Head of caudate nucleus (tissue), 42 donors: ENCODE results near the gene DST.
A peak's percentile ranks its signal among the peaks of the same experiment; 100 is the strongest.

Experiments used
- DNase-seq, 42 donors: peaks; one replicate each; pipeline versions ENCODE4 v3.0.0 to v3.0.0-alpha.2; 2020 to 2021; ENCODE audit warnings: mixed read lengths in 7 of 42
- intact Hi-C: fragments of 100-400 bp; cut with DNase I; formaldehyde crosslinking; loops from one replicate; pipeline ENCODE4 v1.15.0; 2022

The DST gene

DNA sequence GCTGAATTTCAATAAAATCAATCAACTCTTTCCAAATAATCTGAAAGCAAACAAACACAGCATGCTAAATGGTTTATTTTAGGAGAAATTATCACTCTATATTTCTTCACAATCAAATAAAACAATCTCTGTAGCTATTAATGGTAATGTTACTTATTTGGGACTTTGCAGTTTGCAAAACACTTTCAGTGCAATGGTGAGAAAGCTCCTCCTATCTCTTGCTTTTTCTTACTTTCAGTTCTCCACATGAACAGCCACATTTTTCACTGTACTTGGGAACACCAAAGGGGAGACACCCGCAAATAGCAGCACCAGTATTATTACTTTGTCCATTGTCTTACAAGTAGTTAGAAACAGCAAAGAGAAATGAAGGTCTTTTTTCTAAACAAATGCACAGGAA, 92.4 kb downstream of the DST start:
- no peak for DNase-seq
- intact Hi-C loops = no loop called here

DNA sequence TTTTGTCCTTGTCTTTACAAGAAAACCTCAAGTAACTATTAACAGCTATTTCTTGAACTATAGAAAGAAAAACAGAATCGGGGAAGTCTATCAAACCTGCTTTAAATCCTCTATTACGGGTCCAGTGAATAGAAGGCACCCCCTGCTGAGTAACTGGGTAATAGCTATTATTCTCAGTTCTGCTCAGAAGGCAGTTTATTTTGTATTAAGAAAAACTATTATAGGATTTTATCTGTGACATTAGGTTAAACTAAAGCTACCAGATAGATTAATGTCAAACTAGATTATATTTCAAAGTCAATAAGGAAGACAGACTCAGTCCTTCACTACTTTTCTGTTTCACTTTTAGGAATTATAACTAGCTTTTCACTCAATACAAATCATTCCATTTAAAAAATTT, 93.7 kb downstream of the DST start:
- DNase-seq = no peak
- intact Hi-C loops = no loop called here

DNA sequence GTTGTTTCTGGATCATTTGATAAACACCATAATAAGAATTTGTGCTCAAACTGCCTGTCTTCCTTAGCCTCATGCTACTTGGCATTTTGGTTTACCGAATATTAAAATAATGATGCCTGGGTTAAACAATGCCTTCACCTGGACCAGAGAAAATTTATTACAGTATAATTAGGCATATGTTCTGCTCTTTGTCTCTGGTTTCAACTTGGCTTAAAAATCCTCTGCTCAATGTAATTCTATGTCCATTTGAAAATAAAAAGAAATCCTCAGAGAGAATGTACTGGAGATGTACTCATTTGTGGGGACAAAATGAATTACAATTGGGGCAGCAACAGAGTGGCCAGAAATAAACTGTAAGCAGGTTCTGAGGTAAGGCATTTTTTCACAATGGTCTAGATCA, 95.0 kb downstream of the DST start:
- intact Hi-C loops = no loop called here
- DNase-seq = no peak

DNA sequence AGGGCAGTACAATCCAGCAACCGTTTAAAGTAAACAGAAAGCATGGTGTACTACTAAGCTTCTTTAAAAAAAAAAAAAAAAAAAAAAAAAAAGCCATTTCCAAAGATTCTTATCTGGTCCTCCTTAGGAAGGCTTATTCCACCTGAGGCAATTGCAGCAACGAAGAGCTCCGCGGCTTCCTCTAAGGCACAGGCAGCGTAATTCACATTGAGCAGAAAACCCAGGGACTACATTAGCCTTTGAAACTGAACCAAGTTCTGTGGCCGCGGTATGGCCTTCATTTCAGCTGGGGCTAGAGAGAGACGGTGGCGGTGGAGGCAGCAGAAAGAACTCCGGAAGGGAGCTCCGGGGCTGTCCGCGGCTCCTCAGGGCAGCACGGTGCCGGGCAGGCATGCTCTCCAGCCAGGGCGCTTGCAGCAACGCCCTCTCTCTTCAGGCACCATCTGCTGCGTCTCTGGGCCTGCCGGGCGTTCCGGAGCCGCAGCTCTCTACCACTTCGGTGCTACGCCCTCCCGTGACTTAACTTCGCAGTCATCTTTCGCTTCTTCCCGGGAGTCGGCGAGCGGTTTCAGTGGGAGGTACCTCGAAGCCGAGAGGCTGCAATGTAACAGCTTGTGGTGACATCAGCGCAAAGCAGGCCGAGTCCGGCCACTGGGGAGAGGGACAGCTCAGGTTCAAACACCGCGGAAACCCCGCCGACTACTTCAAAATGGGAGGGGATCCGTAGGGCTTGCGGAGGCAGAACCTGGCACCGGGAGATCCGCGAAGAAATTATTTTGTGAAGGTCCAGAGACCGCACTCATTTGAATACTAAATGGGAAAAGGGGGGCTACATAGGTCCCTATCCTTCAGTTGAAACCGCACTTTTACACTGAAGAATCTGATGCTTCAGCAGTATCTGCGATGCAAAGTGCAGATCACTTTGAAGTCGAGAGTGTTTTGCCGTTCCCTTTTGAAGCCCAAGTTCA, 100.0 kb downstream of the DST start:
- DNase-seq = peak; percentile 68 to 94 (median 84)
- intact Hi-C loops = no loop called here

DNA sequence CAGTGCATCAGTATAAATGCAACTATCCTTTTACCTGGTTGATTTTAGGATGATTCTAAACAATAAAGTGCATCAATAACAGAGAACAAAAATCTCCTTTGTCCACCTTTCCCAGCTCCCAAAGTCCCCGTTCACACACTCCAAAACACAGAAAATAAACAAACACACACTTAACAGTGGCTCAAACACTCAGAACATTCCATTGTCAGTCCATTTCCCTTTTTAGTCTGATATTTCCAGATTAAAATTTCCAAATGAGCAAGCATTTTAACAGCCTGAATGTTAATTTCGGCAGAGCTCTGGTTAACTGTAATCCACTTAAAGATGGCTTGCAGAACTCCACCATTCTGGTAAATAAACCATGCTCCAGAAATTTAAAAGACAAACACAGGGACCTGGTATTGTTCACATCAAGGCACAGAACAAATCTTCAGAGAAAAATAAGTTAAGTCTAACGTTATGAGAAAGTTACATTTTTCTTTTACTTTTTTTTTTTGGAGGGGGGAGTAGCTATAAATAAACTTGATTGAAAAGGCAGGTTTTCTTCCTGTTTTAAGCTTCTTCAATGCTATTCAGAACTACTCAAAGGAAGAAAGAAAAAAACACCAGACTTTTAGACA, 100.8 kb downstream of the DST start:
- intact Hi-C loops = no loop called here

DNA sequence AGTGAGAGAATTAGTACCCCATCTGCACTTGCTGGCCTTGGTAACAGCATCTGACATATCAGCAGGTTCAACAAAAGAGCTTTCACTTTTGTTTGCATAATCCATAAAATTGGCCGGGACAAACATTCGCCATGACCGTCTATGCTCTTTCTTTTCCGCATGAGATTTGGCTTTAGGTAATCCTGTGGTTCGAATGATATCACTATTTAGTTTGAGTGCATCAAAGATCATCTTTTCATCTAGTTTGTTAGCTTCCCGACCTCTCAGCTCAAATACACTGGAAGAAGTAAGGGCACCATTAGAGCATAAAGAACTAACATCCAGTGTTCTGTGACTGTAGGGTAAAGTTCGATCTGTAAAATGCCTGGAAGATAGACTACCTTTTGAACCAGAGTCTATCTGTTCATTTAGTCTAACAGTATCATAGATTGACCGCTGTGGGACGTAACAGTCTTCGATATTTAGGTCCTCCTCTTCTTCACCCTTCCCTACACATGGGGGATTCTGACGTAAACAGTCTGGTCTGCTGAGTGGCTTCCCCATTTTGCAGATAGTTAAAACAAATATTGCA, 101.6 kb downstream of the DST start:
- intact Hi-C loops = no loop called here
- DNase-seq = peak in 1 of 42 donors; percentile 32

More for the DNA sequence above, 100.8 kb downstream of the DST start:
- DNase-seq = no peak

DNA sequence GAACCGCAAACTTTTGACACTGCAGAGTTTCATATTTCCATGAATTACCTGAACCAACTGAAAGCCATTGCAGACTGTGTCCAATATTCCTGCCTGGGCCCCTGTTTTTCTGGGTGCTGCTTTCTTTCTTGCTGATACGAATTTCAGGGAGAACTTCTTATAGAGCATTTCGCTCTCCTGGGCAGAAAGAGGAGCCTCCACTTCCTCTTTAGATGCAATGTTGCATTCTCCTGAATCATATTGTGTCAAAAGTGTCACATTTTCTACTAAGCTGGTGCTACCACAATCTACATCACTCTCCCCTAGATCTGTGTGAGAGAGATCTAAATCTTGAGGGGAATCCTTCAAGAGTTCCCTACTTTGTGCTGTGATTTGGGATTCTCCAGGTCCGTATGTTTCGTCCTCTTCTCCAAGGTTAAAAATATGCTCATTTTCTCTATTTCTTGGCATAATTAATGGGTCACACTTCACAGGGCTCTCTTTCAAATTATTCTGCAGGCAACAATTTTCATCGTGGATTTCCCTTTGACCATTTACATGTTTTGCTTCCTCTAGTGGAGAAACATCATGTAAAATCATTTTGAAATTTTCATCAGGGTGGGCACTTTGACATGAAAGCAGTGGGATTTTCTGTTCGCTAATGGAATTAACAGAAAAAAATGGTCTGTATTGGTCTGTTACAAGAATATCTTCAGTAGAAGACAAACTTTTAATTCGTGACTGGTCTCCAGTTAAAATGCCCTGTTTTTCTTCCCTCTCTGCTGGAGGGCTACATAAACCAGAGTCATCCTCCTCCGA, 102.3 kb downstream of the DST start:
- intact Hi-C loops = no loop called here

DNA sequence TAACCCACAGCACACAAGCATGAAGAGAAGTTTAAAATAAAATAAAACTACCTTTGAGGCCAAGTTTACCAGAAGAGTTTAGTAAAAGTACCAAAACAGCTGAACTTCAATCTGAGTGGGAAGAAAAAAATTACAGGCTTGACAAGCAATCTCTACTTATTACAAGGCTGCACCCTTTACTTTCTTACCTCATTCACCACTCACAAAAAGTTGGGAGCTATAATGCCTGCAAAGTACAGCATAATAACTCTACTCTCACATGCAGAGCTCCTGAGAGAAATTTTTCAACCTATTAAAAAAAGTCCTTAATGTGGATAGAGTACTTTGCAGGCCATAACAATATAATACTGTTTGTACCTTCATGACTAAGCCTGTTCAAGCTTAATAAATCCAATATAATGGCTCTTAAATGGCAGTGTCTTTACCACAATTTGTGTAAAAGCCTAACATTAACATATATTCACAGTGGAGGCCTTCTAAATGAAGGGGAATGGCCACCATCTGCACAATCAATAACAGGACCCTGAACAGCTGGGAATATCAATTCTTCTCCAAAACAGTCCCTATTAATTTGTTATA, 103.1 kb downstream of the DST start:
- intact Hi-C loops = no loop called here
- no peak for DNase-seq

More for the DNA sequence above, 102.3 kb downstream of the DST start:
- no peak for DNase-seq

DNA sequence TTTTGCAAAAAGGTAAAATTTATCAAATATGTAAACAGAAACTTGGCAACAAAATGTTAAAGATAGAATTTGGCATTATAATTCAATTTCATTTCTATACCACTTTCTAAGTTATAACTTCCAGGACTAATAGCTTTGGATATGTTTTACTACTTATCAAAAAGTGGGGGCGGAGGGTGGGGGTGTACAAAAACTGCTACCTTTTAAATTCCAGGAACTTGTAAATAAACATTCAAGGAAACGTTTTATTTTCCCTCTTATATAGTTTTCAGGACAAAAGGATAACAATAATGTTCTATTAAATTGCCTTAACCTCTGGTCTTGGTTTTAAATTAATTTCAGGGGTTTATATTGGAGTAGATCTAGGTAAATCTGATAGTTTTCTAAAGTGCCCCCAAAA, 103.8 kb downstream of the DST start:
- intact Hi-C loops = no loop called here
- no peak for DNase-seq

DNA sequence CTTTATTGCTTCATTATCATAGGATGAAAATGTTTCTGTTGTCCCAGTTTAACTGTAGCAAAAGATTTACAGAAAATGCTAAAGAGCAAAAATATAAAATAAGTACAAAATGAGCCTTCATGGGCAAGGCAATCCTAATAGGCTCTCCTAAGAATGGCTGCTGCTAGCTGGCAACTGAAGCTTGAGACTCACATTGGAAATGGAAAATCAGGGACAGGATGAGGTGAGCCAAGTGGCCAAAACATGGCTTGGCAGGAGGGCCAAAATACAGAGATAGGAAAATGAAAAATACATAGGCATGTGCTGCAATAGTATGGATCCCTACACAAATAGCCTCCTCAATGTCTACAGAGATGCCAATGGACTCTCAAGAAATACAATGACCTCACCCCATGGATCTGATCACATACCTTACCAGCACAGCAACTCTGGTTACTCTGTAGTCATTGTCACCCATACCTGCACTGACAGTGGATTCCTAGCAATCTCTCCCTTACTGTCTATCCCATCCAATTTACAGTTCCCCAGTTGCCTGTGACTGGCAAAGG, 105.4 kb downstream of the DST start:
- intact Hi-C loops = no loop called here
- DNase-seq = no peak

DNA sequence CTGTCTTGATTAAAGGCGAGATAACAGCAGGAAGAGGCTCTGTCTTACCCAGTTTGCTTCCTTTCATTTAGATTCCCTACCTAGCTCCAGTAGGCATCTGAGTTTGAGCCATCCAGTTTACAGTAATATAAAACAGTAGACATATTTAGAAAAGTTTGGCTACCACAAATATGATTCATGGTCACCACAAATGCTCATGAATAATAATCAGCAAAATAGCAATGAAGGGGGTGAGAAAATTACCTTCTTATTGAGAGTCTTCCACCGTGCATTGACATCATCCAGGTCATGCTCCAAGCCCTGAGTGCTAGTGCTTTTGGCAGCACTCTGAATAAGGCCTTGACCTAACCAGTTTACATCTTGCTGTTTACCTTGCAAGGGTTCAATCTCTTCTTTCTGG, 106.2 kb downstream of the DST start:
- DNase-seq = no peak
- intact Hi-C loops = no loop called here

DNA sequence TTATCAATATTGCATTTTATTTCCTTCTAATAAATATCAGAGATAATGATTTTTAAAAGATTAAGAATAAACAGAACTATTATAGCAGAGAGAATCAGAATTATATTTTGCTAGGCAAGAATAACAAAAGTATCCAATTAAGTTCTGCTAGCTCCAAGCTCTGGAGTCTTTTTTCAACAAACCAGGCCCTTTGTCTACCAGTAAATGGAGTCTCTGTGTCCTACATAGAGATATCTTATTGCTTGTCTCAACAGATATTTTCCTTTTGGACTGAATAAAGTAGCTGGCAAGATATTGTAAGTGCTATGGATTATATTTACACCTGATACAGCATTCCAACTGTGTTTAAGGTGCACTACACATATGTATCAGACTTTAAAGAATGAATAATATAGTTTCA, 107.1 kb downstream of the DST start:
- DNase-seq = no peak
- intact Hi-C loops = no loop called here

DNA sequence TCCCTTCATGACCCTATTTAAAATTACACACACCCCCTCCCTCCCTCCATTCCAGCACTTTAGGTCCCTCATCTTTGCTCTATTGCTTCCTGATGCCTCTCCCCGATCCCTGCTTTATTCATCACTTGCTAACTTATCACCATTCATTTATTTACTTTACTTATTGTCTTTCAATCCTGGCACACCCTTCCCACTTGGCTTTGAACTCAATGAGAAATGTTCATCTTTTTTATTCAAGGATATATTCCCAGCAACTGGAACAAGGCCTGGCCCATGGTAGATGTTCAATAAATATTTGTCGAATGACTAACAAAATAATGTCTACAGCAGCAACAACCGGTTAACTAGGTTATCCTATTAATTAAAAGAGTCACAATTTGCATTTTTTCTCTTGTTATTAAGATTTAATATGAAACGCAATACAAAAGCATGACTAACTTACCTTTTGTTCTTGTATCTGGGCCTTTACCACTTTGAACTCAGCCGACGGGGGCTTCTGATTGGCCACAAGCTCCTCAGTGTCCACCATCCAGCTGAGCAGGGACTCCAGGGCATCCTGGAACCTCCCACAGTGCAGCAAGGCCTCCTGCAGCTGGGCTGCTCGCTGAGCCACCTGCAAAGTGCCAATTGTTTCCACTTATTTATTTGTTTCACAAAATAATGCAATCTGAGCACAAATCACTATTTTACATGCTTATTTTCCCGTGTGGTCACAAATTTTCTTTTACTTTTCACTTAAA, 107.8 kb downstream of the DST start:
- DNase-seq = no peak
- intact Hi-C loops = no loop called here

DNA sequence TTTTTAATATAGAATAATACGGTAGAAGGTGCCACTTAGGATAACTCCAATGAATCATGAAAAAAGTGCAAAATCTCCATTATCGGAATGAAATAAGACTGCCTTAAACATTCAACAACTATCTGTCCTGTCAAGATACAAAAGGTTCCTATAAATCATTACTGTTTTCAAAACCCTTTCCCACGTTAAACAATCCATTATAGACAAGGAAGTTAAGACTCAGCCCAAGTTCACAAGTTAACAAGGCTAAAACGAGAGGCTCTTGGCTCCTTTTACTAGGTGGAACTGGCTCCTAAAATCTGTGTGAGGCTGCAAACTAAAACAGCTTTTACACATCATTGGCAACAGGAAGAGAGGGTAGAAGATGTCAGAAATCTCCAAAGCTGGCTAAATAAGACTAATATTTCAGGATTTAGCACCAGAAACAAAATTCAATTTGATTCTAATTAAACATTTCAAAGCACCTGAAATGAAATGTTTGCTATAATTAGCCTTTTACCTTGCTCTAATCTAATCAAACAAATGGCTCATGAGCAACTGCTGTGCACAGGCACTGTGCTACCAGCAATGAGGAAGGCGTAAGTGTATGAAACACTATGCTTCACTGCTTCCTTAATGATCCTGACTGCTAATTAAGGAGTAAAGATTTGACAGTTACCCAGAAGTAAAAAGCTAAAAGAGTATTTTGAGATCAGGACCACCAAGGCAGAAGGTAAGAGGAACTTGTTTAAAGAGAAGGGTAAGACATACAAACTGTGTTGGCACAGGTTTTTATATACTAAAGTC, 109.7 kb downstream of the DST start:
- no peak for DNase-seq
- intact Hi-C loops = no loop called here

DNA sequence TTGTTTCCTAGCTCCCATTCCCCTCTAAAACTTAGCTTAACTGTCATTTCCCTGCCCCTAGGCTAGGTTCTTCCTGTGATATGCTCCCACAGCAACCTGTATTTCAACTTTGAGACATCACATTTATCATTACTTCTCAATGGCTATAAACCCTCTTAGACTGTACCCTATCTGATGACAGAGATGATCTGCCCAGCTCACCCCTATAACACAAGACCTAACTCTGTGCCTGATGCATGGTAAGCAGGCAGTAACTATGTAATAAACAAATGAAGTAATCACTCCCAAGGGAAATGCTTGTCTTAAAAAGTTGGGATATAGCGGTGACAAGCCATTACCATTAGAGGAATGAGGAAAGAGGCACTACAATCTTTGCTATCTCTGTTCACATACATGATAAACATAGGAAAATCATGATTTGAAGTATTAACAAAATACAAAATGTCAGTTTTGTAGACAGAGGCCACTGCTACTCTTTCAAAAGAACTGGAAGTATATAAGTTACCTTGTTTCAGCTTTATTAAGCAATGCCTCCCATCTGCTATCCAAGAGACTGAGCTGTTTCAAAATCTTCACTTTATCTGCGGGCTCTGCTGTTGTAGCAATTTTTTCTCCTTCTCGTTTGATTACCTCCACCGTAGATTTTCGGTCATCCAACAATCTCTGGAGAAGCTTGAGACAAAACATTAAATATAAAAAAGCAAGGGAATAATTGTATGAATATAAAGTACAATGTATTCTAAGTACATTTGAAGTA, 110.7 kb downstream of the DST start:
- intact Hi-C loops = no loop called here

DNA sequence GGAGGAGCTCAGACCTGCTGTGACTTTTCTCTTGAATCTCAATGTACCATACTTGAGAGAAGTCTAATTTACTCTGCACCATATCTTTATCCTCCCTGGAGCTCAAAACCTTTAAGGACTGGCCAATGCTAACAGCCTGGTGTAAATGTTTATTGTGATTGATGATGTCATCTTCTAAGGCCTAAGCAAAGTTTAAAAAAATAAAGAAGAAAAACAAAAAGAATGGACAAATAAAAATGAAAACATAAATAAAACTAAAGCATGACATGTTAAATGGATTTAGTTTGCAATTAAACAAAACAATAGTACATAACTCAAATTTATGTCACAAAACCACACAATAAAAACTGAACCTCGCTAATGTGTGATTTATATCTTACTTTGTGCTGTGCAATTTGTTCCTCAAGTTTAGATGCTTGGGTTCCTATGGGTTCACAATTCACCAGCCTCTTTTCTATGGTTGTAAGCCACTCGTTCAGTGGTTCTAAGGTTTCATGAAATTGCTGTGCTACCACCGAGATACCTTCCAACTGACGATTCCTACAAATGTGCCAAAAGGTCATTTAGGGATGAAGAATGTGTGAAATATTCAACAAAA, 113.0 kb downstream of the DST start:
- intact Hi-C loops = no loop called here
- DNase-seq = no peak

More for the DNA sequence above, 110.7 kb downstream of the DST start:
- no peak for DNase-seq
